Chondrocyte (in vitro differentiated cells): ENCODE data around the gene CHPF2. TPM values are rescaled to one million over a fixed set of nuclear protein-coding genes. Genes with fewer than 3 reads are reported as not detected.

Experiments
- DNase-seq: peaks from one replicate; pipeline ENCODE4 v3.0.0; 2021; ENCODE audit warnings: mixed read lengths, low spot score
- H3K27ac Mint-ChIP-seq: one replicate; pipeline ENCODE4 v1.8.0; 2021; ENCODE audit warnings: mild to moderate bottlenecking, moderate library complexity, mixed read lengths; ENCODE audit not compliant: unreplicated experiment
- H3K27me3 Mint-ChIP-seq: 2 replicates; pipeline ENCODE4 v1.8.0; 2021; ENCODE audit warnings: low read depth, mixed read lengths
- H3K36me3 Mint-ChIP-seq: 2 replicates; pipeline ENCODE4 v1.8.0; 2021; ENCODE audit warnings: low read depth, mixed read lengths
- H3K4me1 Mint-ChIP-seq: 2 replicates; pipeline ENCODE4 v1.8.0; 2021; ENCODE audit warnings: low read depth, mild to moderate bottlenecking, mixed read lengths
- H3K4me3 Mint-ChIP-seq: one replicate; pipeline ENCODE4 v1.8.0; 2021; ENCODE audit warnings: mild to moderate bottlenecking, moderate library complexity, mixed read lengths; ENCODE audit not compliant: unreplicated experiment
- H3K9me3 Mint-ChIP-seq: 2 replicates; pipeline ENCODE4 v1.8.0; 2021; ENCODE audit warnings: low read depth, mixed read lengths
- total RNA-seq: library from RNA; stranded (reverse); gene quantifications from 3 replicates; pipeline ENCODE4 v1.2.1, GENCODE V29; 2021
- TF ChIP-seq, protein P1 (sequence below): fragments of 200-600 bp; sonication (generic); IDR thresholded peaks from 2 replicates; pipeline ENCODE4 v1.5.0; 2021; ENCODE audit warnings: antibody characterized with exemption, mild to moderate bottlenecking, moderate library complexity

CHPF2 gene
- total RNA-seq, 1 donor from 2014 or later = 98.3 TPM

DNA sequence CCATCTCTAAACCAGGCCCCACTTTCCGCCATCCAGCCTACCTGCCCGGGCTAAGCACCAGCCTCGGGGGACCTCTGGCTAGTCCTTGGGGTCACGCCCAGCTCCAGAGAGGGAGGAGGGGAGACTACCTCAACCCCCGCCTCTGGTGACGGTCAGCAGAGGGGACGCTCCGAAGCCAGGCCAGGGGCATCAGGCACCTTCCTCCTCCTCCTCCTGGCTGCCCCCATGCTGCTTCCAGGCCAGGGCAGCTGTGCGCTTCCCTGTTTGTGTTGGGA is 20.2 kb downstream of the CHPF2 start:
- TF ChIP-seq, protein P1, sequence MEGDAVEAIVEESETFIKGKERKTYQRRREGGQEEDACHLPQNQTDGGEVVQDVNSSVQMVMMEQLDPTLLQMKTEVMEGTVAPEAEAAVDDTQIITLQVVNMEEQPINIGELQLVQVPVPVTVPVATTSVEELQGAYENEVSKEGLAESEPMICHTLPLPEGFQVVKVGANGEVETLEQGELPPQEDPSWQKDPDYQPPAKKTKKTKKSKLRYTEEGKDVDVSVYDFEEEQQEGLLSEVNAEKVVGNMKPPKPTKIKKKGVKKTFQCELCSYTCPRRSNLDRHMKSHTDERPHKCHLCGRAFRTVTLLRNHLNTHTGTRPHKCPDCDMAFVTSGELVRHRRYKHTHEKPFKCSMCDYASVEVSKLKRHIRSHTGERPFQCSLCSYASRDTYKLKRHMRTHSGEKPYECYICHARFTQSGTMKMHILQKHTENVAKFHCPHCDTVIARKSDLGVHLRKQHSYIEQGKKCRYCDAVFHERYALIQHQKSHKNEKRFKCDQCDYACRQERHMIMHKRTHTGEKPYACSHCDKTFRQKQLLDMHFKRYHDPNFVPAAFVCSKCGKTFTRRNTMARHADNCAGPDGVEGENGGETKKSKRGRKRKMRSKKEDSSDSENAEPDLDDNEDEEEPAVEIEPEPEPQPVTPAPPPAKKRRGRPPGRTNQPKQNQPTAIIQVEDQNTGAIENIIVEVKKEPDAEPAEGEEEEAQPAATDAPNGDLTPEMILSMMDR = no peak
- DNase-seq = no peak
- Mint-ChIP-seq H3K9me3 (no peaks in the 10 kb centered on the region), H3K4me3 (peak overlapping the region; percentile 81), H3K36me3 (peaks cover 6% of the 10 kb centered on the region), H3K4me1 (peaks cover 42% of the 10 kb centered on the region), H3K27me3 (no peaks in the 10 kb centered on the region), H3K27ac (peak overlapping the region; percentile 95)

DNA sequence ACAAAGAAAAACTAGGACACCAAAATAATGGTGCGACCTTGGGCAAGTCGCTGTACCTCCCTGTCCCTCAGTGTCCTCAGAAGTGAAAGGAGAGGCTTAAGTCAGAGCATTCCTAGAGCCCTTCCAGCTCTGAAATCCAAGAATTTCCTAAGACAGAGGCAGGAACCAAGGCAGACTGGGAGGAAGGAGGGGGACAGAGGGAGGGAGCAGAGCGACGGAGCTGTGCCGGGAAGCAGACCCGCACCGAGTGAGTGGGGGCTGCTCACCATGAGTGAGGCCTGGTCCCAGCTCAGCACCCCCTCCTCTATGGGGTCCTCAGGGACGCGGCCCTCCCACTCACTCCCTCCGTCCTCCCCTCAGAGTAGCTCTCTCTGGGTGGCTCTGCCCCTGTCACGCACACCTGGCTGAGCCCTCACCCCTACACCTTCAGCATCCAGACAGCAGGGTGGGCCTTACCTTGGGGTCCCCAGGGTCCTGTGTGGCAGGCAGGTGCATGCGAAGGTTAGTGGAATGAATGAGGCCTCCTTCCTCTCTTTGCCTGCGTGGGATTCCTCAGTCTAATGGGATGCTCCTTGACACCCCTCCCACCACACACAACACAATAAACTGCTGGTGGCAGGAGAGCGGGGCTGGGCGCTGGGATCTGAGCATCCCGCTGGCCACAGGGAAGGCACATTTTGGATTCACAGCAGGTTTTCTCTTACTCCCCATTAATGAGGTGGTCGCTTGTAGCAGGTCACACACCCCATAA is 20.9 kb downstream of the CHPF2 start:
- TF ChIP-seq, protein P1 = no peak
- no peak for DNase-seq
- peaks cover 10% of the 10 kb centered on the region for H3K36me3 Mint-ChIP-seq
- H3K4me1 Mint-ChIP-seq = peaks cover 39% of the 10 kb centered on the region
- peak overlapping the region; percentile 81 for H3K4me3 Mint-ChIP-seq
- H3K27me3 Mint-ChIP-seq = no peaks in the 10 kb centered on the region
- peak overlapping the region; percentile 95 for H3K27ac Mint-ChIP-seq
- H3K9me3 Mint-ChIP-seq = no peaks in the 10 kb centered on the region

DNA sequence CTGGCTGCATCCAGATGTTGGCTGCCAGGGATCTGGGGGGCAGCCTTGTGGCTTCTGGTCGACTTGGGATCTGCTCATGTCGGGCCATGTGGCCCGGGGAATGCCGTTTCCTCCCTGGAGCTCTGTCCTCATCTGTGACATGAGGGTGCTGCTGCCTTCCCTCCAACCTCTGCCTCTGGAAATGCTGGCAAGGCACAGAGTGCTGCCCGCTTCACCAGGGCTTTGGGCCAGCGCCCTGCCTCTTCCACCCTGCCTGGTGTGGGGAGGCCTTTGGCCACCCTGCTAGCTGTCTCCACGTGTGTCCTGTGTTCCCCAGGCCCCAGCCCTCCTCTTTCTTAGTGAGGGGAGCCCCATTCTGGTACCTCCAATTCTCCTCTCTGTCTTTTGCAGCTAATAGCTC is 22.0 kb downstream of the CHPF2 start:
- peaks cover 3% of the 10 kb centered on the region for H3K27me3 Mint-ChIP-seq
- H3K4me1 Mint-ChIP-seq = peaks cover 35% of the 10 kb centered on the region
- H3K9me3 Mint-ChIP-seq = no peaks in the 10 kb centered on the region
- no peak for DNase-seq
- H3K27ac Mint-ChIP-seq = no peak overlapping the region
- TF ChIP-seq, protein P1 = no peak
- peaks cover 8% of the 10 kb centered on the region for H3K36me3 Mint-ChIP-seq
- H3K4me3 Mint-ChIP-seq = no peak overlapping the region

DNA sequence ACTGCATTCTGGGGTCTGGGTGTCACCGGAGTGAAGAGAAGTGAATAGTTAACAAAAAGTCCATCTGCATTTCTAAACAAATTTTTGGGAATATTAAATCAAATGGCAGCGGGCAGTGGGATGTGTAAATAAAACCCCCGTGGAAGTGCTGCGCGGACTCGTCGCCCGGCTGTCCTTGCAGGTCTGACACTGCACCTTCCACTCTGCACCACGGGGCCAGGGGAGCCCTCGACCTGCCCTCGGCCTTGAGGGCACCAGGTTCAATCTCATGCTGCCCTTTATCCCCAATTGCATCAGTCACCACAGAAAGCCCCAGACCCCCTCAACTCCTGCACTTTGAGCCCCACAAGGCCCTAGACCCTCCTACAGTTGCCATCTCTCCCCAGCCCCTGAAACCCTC is 22.6 kb downstream of the CHPF2 start:
- no peak for DNase-seq
- TF ChIP-seq, protein P1 = no peak
- peaks cover 3% of the 10 kb centered on the region for H3K27me3 Mint-ChIP-seq
- no peaks in the 10 kb centered on the region for H3K9me3 Mint-ChIP-seq
- peaks cover 8% of the 10 kb centered on the region for H3K36me3 Mint-ChIP-seq
- no peak overlapping the region for H3K4me3 Mint-ChIP-seq
- H3K4me1 Mint-ChIP-seq = peaks cover 29% of the 10 kb centered on the region
- H3K27ac Mint-ChIP-seq = no peak overlapping the region

DNA sequence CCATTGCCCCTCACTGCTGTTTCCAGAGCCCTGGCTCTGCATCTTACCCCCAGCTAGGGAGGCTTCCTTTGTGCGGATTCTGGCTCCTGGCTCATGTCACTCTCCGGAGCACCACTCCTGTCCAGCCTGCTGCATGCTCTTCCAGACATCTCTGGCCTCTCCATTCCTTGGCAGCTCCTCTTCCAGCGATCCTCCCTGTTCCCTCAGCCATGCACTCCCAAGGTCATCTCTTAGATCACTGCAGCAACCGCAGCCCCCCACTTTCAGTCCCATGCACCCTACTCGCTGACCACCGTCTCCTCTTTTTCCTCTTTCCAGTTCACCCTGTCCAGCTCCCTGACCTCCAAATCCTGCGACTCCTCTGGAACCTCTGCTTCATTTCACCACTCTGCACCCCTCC is 23.1 kb downstream of the CHPF2 start:
- Mint-ChIP-seq H3K4me3 (no peak overlapping the region), H3K27ac (peak overlapping the region; percentile 1), H3K9me3 (no peaks in the 10 kb centered on the region), H3K4me1 (peaks cover 24% of the 10 kb centered on the region), H3K27me3 (peaks cover 3% of the 10 kb centered on the region), H3K36me3 (peaks cover 8% of the 10 kb centered on the region)
- no peak for DNase-seq
- TF ChIP-seq, protein P1 = no peak
